GM21786 (cell line): ENCODE measurements around the gene DCTN4.

Source experiments
- ATAC-seq: cut with Tn5 transposase; IDR thresholded peaks from one replicate; pipeline ENCODE4 v1.9.1; 2021; ENCODE audit not compliant: unreplicated experiment

DCTN4 gene

GRCh38 chr5:150672237-150672883 is 86.5 kb downstream of the DCTN4 start:
- no peak for ATAC-seq

DNA sequence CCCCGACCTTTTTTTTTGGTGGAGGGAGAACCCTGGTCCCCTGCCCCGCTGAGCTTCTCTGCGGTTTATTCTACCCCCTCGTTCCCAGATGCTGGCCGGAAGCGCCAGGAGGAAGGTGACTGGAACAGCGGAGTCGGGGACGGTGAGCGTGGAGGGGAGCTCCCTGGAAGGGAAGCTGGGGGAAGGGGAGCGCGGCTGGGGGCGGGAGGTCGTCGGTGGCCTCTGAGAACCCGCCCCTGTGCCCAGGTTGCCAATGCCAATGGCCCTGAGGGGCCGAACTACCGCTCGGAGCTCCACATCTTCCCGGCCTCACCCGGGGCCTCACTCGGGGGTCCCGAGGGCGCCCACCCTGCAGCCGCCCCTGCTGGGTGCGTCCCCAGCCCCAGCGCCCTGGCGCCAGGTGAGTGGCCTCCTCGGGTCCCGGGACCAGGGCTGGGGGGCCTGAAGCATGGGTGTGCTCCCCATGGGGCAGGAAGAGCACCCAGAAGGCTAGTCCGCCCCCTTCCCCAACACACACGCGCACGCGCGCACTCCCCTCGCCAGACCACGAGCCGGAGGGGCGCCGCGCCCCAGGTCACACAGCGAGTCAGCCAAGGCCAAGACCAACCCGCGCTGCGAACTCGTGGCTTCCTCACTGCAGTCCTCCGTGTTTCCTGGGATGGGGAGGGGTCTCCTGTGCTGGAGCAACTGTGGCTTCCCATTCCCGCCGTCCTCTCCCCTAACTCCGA is 87.1 kb downstream of the DCTN4 start:
- ATAC-seq = no peak

DNA sequence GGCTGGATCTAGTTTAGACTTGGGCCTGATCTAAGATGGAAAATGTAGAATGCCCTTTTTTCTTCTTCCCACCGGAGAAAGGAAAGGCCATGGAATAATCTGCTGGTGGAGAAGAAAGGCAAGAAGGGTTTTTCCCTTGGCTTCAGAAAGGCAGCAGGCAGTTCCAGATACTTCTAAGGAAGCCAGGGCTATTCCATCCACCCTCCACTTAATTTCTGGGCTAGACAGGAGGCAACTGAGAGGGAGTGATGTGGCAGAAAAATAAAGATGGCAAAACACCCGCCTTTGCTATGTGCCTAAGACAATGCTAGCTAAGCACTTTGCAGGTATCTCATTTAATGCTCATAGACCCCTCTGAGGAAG is 87.9 kb downstream of the DCTN4 start:
- ATAC-seq = no peak

GRCh38 chr5:150670275-150670947 is 88.4 kb downstream of the DCTN4 start:
- no peak for ATAC-seq

GRCh38 chr5:150665044-150665443 is 93.8 kb downstream of the DCTN4 start:
- ATAC-seq = no peak

GRCh38 chr5:150663936-150664335 is 94.9 kb downstream of the DCTN4 start:
- ATAC-seq = no peak

- ATAC-seq = no peak
Measured at GRCh38 chr5:150662731-150663516, 95.9 kb downstream of the DCTN4 start.

GRCh38 chr5:150661821-150662596 is 96.8 kb downstream of the DCTN4 start:
- no peak for ATAC-seq

- no peak for ATAC-seq
Measured at GRCh38 chr5:150661086-150661485, 97.7 kb downstream of the DCTN4 start, which contains the start of gene MYOZ3. Gene MYOZ3, plus strand, starts transcription at chr5:150661251. Its CDS starts 1,691 bp downstream, at chr5:150662942.

DNA sequence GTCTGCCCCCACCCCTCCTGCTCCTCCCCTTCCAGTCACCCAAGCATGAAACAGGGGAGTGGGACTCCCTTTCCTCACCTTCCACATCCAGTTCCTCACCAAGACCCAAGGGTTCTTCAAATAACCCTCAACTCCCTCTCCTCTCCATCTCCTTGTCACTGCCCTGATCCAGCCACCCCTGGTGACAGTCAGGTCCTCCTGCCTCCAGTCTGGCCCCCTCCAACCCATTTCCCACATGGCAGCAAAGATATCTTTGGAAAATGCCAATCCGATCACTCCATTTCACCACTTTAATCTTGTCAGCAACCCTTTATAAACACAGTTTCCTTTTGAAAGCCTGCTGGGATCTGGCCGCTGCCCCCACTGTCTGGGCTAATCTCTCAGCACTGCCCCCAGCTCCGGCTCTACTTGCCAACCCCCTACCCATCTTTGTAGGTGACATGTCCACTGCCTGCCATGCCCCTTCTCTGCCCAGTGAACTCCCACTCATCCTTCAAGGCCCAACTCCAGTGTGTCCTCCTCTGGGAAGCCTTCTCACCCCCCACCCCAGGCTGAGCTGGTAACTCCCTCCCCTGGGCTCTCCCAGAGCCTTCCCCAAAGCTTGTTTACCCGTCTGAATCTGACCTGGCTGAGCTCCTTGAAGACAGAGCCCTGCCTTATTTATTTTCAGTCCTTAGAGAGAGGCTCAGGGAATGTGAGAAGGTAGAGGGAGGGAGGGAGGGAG is 98.5 kb downstream of the DCTN4 start:
- ATAC-seq = no peak

DNA sequence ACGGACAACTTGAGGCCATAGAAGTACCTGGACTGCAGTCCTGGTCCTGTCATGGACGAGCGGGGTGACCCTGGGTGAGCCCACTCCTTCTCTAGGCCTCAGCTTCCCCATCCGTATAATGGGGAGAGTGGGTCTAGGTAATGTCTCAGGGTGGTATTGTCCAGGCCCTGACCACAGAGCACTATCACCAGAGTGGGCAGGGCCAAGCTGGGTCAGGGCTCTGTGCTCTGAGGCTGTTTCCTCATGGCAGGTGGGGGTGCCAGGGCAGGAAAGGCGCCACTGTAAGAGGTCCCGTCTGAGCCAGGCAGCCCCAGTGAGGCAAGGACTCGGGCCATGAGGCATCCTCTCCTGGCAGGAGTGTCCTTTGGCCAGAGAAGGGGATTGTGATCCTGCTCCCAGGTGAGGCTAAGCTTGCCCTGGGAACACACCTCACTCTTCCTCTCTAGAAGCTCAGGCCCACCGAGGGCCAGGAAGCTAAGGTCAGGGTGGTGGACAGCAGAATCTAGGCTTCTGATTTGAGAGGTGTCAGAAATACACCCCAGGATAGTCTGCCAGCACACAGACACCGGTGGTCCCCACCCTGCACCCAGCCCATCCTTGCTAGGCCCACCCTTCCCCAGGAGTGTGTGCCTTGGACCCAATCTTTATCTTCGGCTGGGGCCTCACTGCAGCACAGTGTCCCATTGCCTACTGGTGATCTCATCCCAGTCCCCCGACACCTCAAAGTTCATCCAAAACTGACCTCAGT is 99.3 kb downstream of the DCTN4 start:
- no peak for ATAC-seq

DNA sequence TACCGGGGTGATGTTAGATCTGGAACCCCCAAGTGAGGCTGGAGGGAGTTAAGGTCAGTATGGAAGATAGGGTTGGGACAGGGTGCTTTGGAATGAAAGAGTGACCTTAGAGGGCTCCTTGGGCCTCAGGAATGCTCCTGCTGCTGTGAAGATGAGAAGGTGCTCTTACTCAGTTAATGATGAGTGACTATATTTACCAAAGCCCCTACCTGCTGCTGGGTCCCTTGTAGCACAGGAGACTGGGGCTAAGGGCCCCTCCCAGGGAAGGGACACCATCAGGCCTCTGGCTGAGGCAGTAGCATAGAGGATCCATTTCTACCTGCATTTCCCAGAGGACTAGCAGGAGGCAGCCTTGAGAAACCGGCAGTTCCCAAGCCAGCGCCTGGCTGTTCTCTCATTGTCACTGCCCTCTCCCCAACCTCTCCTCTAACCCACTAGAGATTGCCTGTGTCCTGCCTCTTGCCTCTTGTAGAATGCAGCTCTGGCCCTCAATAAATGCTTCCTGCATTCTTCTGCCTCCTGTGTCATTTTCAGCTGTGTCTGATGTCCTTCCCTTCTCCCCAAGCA is 100.0 kb downstream of the DCTN4 start:
- no peak for ATAC-seq
